Gastroesophageal sphincter (tissue), 4 donors: ENCODE measurements around the gene EP300. TPM values are rescaled to one million over a fixed set of nuclear protein-coding genes. Genes with fewer than 3 reads are reported as not detected.
"Not testable (repeated sequence)": the region's sequence is repeated elsewhere in the genome, so short reads cannot be mapped to it uniquely, and the experiment has no call there.

Experiments used
- ATAC-seq: fragments of 150-250 bp; one replicate; pipeline ENCODE4 v1.9.1; 2016; ENCODE audit warnings: mild to moderate bottlenecking, moderate library complexity
- H3K27ac ChIP-seq, 4 donors: fragments of 200-600 bp; sonication (generic) in 3 of 4; 1 replicate in 3 of 4; 2 replicates in 1 of 4; pipeline ENCODE4 v1.5.1; 2016 to 2019
- H3K27me3 ChIP-seq: fragments of 200-600 bp; sonication (generic); one replicate; pipeline ENCODE4 v1.5.1; 2019
- H3K36me3 ChIP-seq, 2 donors: fragments of 200-600 bp; sonication (generic); one replicate each; pipeline ENCODE4 v1.5.1; 2019; ENCODE audit warnings: control low read depth in 1 of 2
- H3K4me1 ChIP-seq, 3 donors: fragments of 200-600 bp; sonication (generic); 1 replicate in 2 of 3; 2 replicates in 1 of 3; pipeline ENCODE4 v1.5.1; 2016 to 2019; ENCODE audit warnings: control low read depth in 2 of 3
- H3K4me3 ChIP-seq, 2 donors: fragments of 200-600 bp; sonication (generic); one replicate each; pipeline ENCODE4 v1.5.1; 2019; ENCODE audit warnings: mild to moderate bottlenecking in 1 of 2, moderate library complexity in 1 of 2
- H3K9me3 ChIP-seq, 3 donors: fragments of 200-600 bp; sonication (generic); one replicate each; pipeline ENCODE4 v1.5.1; 2017 to 2019; ENCODE audit warnings: control low read depth in 2 of 3
- EP300 ChIP-seq: sonication (generic); formaldehyde crosslinking; IDR thresholded peaks from one replicate; pipeline ENCODE4 v1.6.1; 2017; ENCODE audit warnings: antibody characterized with exemption, mild to moderate bottlenecking
- POLR2A ChIP-seq, 2 donors: fragments of 450-650 bp; IDR thresholded peaks; one replicate each; pipeline ENCODE4 v1.6.1; 2017; ENCODE audit warnings: antibody characterized with exemption in 2 of 2, mild to moderate bottlenecking in 2 of 2, moderate library complexity in 1 of 2
- POLR2AphosphoS5 ChIP-seq: sonication (generic); formaldehyde crosslinking; IDR thresholded peaks from one replicate; pipeline ENCODE4 v1.6.1; 2017; ENCODE audit warnings: antibody characterized with exemption
- WGBS, 2 donors: methylation state at CpG; one replicate each; pipeline ENCODE4 v1.1.5; 2018; ENCODE audit warnings: low coverage in 1 of 2; 5-methylcytosine and 5-hydroxymethylcytosine counted together
- total RNA-seq, 4 donors: library from RNA; depleted of rRNA; stranded (reverse); fragments of >200 nt; gene quantifications; one replicate each; pipeline ENCODE4 v1.1.0, GENCODE V29; 2016
- TF ChIP-seq, protein P1 (sequence below), 4 experiments: fragments of 200-600 bp in 2 of 4; fragments of 450-650 bp in 2 of 4; sonication (generic) in 1 of 4; IDR thresholded peaks; one replicate each; pipeline ENCODE4 v1.5.1; 2017 to 2019; ENCODE audit warnings: antibody characterized with exemption in 4 of 4, mild to moderate bottlenecking in 2 of 4, moderate library complexity in 2 of 4

EP300 gene
- total RNA-seq, 4 donors from 2014 or later = 57.8 to 107 (median 79.2) TPM

DNA sequence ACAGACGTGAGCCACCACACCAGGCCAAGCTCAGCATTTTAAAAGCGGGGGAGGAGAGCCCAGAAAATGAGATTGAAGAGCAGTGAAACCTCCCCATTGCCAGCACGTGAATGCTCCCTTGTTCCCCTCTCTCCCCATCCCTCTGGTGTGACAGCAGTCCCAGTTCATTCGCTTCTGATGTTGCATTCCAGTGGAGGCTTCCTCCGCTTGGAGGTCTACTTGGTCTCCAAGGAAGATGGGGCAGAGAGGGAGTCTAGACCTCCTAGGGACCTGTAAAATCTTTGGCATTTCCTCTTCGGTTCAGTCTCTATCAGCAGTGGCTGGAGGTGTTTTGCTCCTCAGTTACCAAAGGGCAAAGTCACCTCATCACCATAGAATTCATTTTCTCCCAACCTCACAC lies 30.2 kb upstream of the EP300 start:
- ATAC-seq = no peak
- Histone ChIP-seq H3K9me3 (no peaks in the 10 kb centered on the region), H3K27ac (no peak overlapping the region), H3K4me1 (no peaks in the 10 kb centered on the region), H3K4me3 (no peak overlapping the region), H3K36me3 (no peaks in the 10 kb centered on the region), H3K27me3 (no peaks in the 10 kb centered on the region)
- TF ChIP-seq EP300 = no peak
- TF ChIP-seq POLR2AphosphoS5 = no peak
- WGBS, 2 donors = 41 to 84% methylated on average over 2 to 4 of the region's 6 CpGs

DNA sequence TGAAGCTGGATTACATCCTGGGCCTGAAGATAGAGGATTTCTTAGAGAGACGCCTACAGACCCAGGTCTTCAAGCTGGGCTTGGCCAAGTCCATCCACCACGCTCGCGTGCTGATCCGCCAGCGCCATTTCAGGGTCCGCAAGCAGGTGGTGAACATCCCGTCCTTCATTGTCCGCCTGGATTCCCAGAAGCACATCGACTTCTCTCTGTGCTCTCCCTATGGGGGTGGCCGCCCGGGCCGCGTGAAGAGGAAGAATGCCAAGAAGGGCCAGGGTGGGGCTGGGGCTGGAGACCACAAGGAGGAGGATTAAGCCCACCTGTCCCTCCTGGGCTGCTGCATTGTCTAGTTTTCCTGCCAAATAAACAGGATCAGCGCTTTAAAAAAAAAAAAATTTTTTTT lies 28.1 kb upstream of the EP300 start:
- 80 to 100% methylated on average over 1 of the region's 15 CpGs for WGBS, 2 donors
- H3K4me3 ChIP-seq, ATAC-seq, H3K4me1 ChIP-seq, H3K9me3 ChIP-seq, H3K27me3 ChIP-seq, H3K36me3 ChIP-seq, H3K27ac ChIP-seq: not testable (repeated sequence)

DNA sequence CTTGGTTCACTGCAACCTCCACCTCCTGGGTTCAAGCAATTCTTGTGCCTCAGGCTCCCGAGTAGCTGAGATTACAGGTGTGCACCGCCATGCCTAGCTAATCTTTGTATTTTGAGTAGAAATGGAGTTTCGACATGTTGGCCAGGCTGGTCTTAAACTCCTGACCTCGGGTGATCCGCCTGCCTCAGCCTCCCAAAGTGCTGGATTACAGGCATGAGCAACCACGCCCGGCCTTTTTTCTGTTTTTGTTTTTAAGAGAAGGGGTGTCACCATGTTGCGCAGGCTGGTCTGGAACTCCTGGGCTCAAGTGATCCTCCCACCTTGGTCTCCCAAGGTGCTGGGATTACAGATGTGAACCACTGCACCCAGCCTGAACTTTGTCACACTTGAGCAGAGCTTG lies 26.1 kb upstream of the EP300 start:
- not testable (repeated sequence) for H3K9me3 ChIP-seq, H3K27ac ChIP-seq, H3K27me3 ChIP-seq, H3K36me3 ChIP-seq, ATAC-seq, H3K4me3 ChIP-seq, H3K4me1 ChIP-seq
- WGBS, 2 donors = 100% methylated on average over 1 to 2 of the region's 8 CpGs

DNA sequence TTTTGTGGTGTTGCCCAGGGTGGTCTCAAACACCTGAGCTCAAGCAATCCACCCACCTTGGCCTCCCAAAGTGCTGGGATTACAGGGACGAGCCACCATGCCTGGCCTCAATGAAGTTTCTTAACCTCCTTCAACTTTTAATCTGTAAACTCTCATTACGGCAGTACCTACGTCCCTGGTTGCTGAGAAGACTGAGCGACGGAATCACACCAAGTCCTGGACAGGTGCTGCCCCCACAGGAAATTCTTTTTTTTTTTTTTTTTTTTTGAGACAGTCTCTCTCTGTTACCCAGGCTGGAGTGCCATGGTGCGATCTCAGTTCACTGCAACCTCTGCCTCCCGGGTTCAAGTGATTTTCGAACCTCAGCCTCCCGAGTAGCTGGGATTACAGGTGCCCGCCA lies 24.4 kb upstream of the EP300 start:
- not testable (repeated sequence) for H3K4me3 ChIP-seq, H3K27ac ChIP-seq, H3K27me3 ChIP-seq, H3K36me3 ChIP-seq, H3K4me1 ChIP-seq, H3K9me3 ChIP-seq, ATAC-seq
- 83 to 88% methylated on average over 4 to 8 of the region's 10 CpGs for WGBS, 2 donors

DNA sequence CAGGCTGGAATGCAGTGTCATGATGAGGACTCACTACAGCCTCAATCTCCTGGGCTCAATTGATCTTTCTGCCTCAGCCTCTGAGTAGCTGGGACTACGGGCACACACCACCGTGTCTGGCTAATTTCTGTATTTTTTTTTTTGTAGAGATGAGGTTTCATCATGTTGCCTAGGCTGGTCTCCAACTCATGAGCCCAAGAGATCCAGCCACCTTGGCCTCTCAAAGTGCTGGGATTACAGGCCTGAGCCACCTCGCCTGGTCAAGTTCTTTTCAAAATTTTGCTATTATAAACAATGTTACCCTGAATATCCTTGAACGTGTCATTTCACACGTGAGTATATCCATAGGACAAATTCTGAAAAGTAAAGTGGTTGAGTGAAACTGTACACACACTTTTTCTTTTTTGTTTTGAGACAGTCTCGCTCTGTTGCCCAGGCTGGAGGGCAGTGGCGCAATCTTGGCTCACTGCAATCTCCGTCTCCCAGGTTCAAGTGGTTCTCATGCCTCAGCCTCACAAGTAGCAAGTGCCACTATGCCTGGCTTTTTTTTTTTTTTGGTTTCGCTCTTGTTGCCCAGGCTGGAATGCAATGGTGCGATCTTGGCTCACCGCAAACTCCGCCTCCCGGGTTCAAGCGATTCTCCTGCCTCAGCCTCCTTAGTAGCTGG lies 21.6 kb upstream of the EP300 start:
- WGBS, 2 donors = 84% methylated on average over 7 to 10 of the region's 14 CpGs

DNA sequence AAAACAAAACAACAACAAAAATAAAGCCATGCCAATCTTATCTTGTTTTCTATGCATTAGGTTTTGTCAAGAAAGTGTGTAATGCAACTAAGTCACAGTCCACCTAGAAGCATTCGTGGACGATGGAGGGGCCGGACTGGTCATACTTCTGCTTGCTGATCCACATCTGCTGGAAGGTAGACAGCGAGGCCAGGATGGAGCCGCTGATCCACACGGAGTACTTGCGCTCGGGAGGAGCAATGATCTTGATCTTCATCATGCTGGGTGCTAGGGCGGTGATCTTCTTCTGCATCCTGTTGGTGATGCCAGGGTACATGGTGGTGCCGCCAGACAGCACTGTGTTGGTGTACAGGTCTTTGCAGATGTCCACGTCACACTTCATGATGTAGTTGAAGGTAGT lies 18.3 kb upstream of the EP300 start:
- no peak for TF ChIP-seq POLR2AphosphoS5
- TF ChIP-seq, protein P1, sequence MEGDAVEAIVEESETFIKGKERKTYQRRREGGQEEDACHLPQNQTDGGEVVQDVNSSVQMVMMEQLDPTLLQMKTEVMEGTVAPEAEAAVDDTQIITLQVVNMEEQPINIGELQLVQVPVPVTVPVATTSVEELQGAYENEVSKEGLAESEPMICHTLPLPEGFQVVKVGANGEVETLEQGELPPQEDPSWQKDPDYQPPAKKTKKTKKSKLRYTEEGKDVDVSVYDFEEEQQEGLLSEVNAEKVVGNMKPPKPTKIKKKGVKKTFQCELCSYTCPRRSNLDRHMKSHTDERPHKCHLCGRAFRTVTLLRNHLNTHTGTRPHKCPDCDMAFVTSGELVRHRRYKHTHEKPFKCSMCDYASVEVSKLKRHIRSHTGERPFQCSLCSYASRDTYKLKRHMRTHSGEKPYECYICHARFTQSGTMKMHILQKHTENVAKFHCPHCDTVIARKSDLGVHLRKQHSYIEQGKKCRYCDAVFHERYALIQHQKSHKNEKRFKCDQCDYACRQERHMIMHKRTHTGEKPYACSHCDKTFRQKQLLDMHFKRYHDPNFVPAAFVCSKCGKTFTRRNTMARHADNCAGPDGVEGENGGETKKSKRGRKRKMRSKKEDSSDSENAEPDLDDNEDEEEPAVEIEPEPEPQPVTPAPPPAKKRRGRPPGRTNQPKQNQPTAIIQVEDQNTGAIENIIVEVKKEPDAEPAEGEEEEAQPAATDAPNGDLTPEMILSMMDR (IDR thresholded peaks at IDR 0.05) = no peak
- 100% methylated on average over 2 of the region's 11 CpGs; no CpG with 5 or more reads in 1 of the 2 donors for WGBS, 2 donors
- H3K27ac ChIP-seq = no peak overlapping the region
- H3K4me3 ChIP-seq = no peak overlapping the region
- no peak for ATAC-seq
- H3K9me3 ChIP-seq = no peaks in the 10 kb centered on the region
- no peaks in the 10 kb centered on the region for H3K4me1 ChIP-seq
- no peaks in the 10 kb centered on the region for H3K27me3 ChIP-seq
- no peaks in the 10 kb centered on the region for H3K36me3 ChIP-seq

More for the DNA sequence above, 21.6 kb upstream of the EP300 start:
- TF ChIP-seq, protein P1 (IDR thresholded peaks at IDR 0.05) = no peak
- TF ChIP-seq POLR2A (IDR thresholded peaks at IDR 0.05) (no peak), EP300 (no peak), POLR2AphosphoS5 (no peak)
- no peak overlapping the region for H3K27ac ChIP-seq
- H3K4me1 ChIP-seq = no peaks in the 10 kb centered on the region
- H3K9me3 ChIP-seq = no peaks in the 10 kb centered on the region
- no peaks in the 10 kb centered on the region for H3K36me3 ChIP-seq
- no peak overlapping the region for H3K4me3 ChIP-seq
- H3K27me3 ChIP-seq = no peaks in the 10 kb centered on the region
- ATAC-seq = no peak

DNA sequence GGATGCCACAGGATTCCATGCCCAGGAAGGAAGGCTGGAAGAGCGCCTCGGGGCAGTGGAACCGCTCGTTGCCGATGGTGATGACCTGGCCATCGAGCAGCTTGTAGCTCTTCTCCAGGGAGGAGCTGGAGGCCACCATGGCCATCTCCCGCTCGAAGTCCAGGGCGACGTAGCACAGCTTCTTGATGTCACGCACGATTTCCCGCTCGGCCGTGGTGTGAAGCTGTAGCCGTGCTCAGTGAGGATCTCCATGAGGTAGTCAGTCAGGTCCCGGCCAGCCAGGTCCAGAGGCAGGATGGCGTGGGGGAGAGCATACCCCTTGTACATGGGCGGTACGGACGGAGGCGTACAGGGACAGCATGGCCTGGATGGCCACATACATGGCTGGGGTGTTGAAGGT lies 17.9 kb upstream of the EP300 start:
- H3K27me3 ChIP-seq = no peaks in the 10 kb centered on the region
- 92 to 95% methylated on average over 4 to 15 of the region's 22 CpGs for WGBS, 2 donors

More for the DNA sequence above, 17.9 kb upstream of the EP300 start:
- H3K27ac ChIP-seq = no peak overlapping the region
- H3K9me3 ChIP-seq = no peaks in the 10 kb centered on the region
- TF ChIP-seq EP300 (no peak), POLR2A (IDR thresholded peaks at IDR 0.05) (no peak), POLR2AphosphoS5 (no peak)
- TF ChIP-seq, protein P1 (IDR thresholded peaks at IDR 0.05) = no peak
- H3K4me1 ChIP-seq = no peaks in the 10 kb centered on the region
- H3K36me3 ChIP-seq = no peaks in the 10 kb centered on the region
- no peak for ATAC-seq
- H3K4me3 ChIP-seq = no peak overlapping the region
